GM18861 (cell line): ENCODE measurements around the gene TSR2.

Experiments
- ATAC-seq: cut with Tn5 transposase; IDR thresholded peaks from one replicate; pipeline ENCODE4 v1.9.1; 2021; ENCODE audit not compliant: unreplicated experiment

The TSR2 gene

GRCh38 chrX:54439960-54440871, at the start of gene TSR2:
TSR2 (plus strand) TSS chrX:54440404; CDS start chrX:54440422, 18 bp downstream.
- ATAC-seq: peak; percentile 95

GRCh38 chrX:54397113-54397512, 43.1 kb upstream of the TSR2 start:
- ATAC-seq: no peak

- no peak for ATAC-seq
Measured at GRCh38 chrX:54407266-54407665, 32.9 kb upstream of the TSR2 start.

- no peak for ATAC-seq
Measured at GRCh38 chrX:54411732-54412131, 28.5 kb upstream of the TSR2 start.

DNA sequence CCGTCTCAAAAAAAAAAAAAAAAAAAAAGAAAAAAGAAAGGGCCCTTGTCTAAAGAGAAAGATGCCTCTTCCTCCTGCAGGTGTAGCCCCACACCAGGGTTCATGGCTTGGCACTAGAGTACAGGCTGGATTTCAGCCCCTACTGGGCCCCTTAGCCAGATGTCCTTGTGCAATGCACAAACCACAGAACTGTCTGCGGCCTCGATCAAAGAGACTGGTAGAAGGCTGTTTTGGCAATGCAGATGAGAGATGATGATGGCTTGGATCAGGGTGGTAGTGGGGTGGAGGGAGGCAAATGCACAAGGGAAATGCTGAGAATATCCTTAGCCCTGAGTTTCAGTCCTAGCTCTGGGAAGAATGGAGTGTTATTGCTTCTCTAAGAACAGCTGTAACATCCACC, 26.5 kb upstream of the TSR2 start:
- ATAC-seq: no peak

DNA sequence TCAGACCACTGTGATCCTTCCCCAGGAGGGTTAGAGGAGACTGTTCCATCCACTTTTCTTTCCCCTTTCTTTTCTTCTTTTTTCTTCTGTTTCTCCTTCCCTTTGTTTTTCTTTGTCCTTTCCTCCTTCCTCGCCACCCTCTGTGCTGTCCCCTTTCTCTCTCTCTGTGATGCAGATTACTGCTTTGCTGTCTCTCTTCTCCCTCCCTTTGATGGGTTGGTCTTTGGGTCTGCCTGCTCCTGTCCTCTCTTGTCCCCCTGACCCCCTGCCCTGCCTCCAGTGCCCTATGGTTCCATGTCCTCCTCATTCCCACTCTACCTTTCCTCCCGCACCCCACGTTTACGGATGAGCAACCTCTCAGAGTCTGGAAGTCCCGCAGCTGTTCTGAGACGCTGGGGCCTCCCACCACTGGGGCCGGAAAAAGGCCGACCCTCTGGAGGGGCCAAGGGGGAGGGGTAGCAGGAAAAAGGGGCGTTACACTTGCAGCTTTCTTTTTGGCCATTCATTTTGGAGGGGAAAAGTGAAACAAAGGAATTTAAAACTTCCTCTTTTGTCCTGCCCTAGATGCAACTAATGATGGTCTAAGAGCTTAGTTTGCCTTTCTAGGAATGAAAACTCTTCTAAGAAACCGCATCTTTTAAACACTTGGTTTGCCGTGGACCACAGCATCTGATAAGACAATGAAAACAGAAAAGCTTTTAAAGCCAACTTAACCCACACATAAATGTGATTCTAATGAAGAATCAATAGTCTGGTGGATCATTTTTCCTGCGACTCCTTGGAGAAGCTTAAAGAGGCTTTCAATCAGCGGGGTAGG, 24.5 kb upstream of the TSR2 start:
- no peak for ATAC-seq

DNA sequence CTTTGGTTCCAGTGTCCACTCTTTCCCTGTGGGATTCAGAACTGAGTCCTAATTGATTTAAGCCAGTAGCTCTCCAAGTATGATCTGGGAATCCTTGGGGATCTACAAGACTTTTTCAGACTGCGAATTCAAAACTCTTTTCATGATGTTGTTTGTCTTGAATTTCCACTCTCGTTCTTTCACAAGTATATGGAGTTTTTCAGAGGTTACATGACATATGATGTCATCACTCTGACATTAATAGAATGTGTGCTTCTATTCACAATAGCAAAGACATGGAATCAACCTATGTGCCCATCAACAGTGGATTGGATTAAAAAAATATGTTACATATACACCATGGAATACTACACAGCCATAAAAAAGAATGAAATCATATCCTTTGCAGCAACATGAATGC, 23.2 kb upstream of the TSR2 start:
- no peak for ATAC-seq

DNA sequence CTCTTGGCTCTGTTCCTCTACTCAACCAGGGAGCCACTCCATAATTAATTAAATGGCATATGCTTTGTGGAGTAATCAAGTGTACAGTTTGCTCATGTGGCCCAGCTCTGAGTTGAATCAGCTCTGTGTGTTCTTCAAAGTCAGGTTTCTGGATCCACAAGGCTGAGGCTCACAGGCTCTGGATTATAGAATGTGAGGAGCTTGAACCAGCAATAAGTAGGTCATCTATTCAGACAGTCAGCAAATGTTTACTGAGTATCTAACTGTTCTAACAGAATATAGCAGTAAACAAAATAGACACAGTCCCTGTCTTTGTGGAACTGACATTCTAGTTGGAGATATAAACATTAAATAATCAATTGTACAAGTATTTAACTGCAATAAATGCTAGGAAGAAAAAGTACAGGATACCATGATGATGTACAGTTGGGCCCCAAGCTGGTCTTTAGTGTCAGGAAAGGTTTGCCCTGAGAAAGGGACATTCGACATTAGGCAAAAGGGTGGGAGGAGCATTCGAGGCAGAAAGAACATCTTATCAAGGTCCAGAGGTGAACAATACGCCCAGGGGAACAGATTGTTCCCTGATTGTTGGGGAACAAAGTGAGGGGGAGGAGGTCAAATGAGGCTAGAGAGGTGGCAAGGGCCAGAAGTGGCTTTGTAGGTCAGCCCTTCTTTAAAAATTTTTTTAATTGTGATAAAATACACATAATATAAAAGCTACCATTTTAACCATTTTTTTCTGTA, 20.5 kb upstream of the TSR2 start:
- ATAC-seq: no peak

GRCh38 chrX:54422168-54422567, 18.0 kb upstream of the TSR2 start:
- ATAC-seq: no peak

- ATAC-seq: no peak
Measured at GRCh38 chrX:54423161-54423888, 16.9 kb upstream of the TSR2 start.

DNA sequence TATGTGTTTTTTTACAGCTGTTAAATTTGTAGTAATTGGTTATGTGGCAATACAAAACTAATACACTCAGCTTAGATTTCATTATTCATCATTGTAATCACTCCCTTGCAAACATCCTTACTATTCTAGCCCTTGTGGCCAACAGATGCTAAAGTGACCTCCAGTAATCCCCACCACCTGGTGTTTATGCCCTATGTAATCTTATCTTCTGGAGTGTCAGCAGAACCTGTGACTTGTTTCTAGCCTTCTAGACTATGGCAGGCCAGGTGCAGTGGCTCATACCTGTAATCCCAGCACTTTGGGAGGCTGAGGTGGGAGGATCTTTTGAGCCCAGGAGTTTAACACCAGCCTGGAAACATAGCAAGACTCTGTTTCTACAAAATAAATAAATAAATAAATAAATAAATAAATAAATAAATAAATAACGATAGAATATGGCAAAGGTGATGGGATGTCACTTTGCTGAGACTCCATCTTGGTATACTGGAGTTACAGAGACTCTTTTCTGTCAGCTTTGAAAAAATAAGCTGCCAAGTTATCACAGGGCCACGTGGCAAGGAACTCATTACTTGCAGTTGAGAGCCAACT, 12.3 kb upstream of the TSR2 start:
- ATAC-seq: no peak

- ATAC-seq: no peak
Measured at GRCh38 chrX:54430519-54430918, 9.7 kb upstream of the TSR2 start.

- no peak for ATAC-seq
Measured at GRCh38 chrX:54435121-54435520, 5.1 kb upstream of the TSR2 start.

DNA sequence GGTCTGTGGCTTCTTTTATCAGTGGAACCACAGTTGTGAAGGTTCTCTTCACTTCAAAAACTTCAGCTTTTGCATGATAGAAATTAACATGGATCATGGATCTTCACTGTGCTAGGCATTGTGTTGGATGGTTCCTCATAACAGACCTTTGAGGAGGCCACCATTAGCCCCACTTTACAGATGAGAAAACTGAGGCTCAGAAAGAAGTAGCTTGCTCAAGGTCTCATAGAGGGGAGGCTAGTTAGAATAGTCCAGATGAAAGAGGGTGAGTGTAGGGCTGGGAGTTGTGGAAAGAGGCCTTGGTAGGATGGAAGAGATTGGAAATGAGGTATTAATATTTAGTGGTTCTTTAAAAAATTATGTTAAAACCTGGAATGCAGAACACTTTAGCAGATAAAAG, 2.6 kb downstream of the TSR2 start:
- no peak for ATAC-seq

GRCh38 chrX:54444752-54445151, 4.5 kb downstream of the TSR2 start:
- ATAC-seq: no peak

DNA sequence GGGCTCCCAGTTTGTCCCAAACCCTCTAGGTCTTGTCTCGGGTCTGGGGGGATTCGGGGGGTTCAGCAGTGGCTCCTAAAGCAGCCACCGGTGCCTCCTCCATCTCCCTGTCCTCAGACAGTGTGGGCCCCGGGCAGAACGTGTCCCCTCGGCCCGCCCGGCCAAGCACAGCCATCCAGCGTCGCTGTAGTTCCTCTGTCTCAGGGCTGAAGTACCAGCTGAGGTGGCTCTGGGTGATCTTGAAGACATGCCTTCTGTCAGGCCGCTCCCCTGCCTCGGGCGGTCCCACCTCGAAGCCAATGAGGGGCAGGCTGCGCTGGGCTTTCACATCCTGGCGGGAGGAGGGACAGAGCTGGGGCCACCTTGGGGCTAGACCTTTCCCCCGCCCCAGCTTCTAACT, 5.9 kb downstream of the TSR2 start:
- ATAC-seq: no peak

DNA sequence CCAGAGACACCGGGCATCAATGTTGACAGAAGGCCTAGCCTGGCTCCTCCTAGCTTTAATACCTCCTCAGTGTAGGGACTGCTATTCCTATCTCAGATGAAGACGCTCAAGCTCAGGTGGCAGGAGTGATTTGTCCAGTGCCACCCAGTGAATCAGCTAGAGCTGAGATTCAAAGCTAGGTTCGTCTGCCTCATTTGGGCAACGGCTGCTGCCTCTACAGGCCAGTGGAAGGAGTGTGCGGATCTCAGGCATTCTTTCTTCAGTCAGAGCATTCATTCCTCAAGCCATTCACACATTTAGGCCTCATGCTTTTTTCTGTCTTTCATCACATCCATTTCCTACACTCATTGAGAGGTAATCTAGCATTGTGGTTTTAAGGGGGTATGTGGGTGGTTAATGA, 7.3 kb downstream of the TSR2 start:
- ATAC-seq: no peak

DNA sequence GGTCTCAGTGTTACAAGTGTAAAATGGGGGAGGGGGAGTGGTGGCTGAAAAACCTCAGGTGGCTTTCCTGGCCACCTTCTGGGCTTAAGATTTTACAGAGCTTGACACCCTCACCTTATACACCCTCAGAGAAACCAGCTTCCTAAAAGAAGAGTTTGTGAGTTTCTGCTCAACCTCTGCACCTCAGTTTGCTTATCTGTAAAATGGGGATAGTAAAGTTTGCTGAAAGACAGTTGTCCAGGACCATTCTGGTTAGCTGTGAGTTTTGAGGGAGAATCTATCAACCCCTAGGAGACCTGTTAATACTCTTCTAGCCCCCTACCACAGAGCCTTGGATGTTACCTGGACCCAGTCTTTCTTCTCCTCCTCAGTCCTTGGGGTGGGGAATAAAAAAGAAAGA, 9.7 kb downstream of the TSR2 start:
- no peak for ATAC-seq

DNA sequence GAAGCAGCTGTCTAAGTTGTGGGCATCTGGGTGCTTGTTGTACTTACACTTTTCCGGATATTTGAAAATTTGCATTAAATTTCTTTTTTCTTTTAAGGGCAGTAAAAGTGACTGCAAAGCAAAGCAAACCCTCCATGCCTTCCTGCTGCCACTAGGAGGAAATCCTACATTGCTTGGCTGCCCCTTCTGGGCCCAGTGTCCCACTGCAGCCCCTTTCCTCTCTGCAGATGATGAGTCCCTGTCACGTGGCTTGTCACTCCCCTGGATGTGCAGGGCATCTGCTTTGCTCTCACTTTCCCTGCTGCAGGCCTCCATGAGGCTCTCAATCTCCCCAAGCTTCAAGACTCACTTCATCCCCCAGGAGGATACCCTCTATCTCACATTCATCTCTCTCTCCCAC, 12.7 kb downstream of the TSR2 start:
- no peak for ATAC-seq

DNA sequence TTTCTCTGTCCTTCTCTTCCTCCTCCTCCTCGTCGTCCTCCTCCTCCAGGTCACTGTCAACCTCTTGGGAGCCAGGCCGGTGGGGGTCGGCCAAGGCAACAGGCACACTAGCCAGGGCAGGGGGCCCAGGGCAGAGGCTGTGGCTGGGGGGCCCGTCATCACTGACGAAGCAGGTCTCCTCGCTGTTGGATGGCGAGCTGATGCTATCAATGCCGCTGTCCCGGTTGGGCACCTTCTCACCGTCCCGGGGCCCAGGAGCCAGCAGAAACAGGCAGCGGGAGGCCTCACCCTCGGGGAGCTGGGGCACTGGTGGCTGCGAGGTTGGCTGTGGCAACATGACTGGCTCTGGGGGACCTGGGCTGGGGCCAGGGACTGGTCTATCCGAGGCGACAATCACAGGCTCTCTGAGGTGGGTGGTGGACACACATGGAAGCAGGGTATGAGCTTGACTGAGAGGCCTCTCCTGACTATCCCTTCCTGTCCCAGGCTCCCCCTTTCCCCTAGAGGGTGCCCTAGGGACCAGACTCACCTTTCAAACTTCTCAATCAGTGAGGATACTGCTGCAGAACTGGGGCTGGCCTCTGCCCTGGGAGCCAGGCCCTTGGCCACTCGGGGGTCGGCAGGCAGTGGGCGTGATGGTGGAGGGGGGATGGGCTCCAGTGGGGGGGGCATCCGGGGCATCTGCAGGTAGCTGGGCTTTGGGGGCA, 30.0 kb downstream of the TSR2 start:
- no peak for ATAC-seq
